ENCODE data around the gene ERMAP.

The ERMAP gene

GRCh38 chr1:42784946-42785693 is 31.8 kb upstream of the ERMAP start, which contains the start of gene TMEM269:
Gene TMEM269, plus strand, starts transcription at chr1:42784991. Its CDS starts 4,903 bp downstream, at chr1:42789894.
- H3K4me2 ChIP-seq, result no peak within 1 kb of the TSS
- no peaks in the 10 kb centered on the region for H3K79me2 ChIP-seq (ENCODE audit: insufficient read depth, low read depth)
- H3K4me3 ChIP-seq (IDR thresholded peaks at IDR 0.05; ENCODE audit: insufficient read depth, low read depth, low read length), result no peak within 1 kb of the TSS
- H3K36me3 ChIP-seq (ENCODE audit: insufficient read depth), result no peaks in the 10 kb centered on the region
- no peaks in the 10 kb centered on the region for H3K27me3 ChIP-seq (ENCODE audit: insufficient read depth, low read depth)
- no peak within 1 kb of the TSS for H3K9ac ChIP-seq
- peaks cover 2% of the 10 kb centered on the region for H3K4me1 ChIP-seq (ENCODE audit: low read depth, poor library complexity, severe bottlenecking)
- H2AFZ ChIP-seq (ENCODE audit: low read depth), result no peak within 1 kb of the TSS
- no peak for TF ChIP-seq CTCF (conservative IDR thresholded peaks at IDR 0.05; ENCODE audit: low read depth, low read length)
- no peaks in the 10 kb centered on the region for H4K20me1 ChIP-seq (ENCODE audit: insufficient read depth)
- no peak within 1 kb of the TSS for H3K27ac ChIP-seq

- no peaks in the 10 kb centered on the region for H4K20me1 ChIP-seq (ENCODE audit: insufficient read depth)
- H3K4me2 ChIP-seq, result no peak overlapping the region
- no peak overlapping the region for H3K27ac ChIP-seq
- no peak overlapping the region for H2AFZ ChIP-seq (ENCODE audit: low read depth)
- no peaks in the 10 kb centered on the region for H3K27me3 ChIP-seq (ENCODE audit: insufficient read depth, low read depth)
- TF ChIP-seq CTCF (conservative IDR thresholded peaks at IDR 0.05; ENCODE audit: low read depth, low read length), result no peak
- H3K4me1 ChIP-seq (ENCODE audit: low read depth, poor library complexity, severe bottlenecking), result no peaks in the 10 kb centered on the region
- no peaks in the 10 kb centered on the region for H3K79me2 ChIP-seq (ENCODE audit: insufficient read depth, low read depth)
- no peak overlapping the region for H3K9ac ChIP-seq
- no peak overlapping the region for H3K4me3 ChIP-seq (IDR thresholded peaks at IDR 0.05; ENCODE audit: insufficient read depth, low read depth, low read length)
- H3K36me3 ChIP-seq (ENCODE audit: insufficient read depth), result no peaks in the 10 kb centered on the region
These were observed 30.8 kb upstream of the ERMAP start for GRCh38 chr1:42786097-42786496.

- Histone ChIP-seq H3K36me3 (ENCODE audit: insufficient read depth) (no peaks in the 10 kb centered on the region), H3K27me3 (ENCODE audit: insufficient read depth, low read depth) (no peaks in the 10 kb centered on the region), H3K27ac (no peak overlapping the region), H4K20me1 (ENCODE audit: insufficient read depth) (no peaks in the 10 kb centered on the region), H3K4me3 (IDR thresholded peaks at IDR 0.05; ENCODE audit: insufficient read depth, low read depth, low read length) (no peak overlapping the region), H3K4me2 (no peak overlapping the region), H3K79me2 (ENCODE audit: insufficient read depth, low read depth) (no peaks in the 10 kb centered on the region), H3K4me1 (ENCODE audit: low read depth, poor library complexity, severe bottlenecking) (no peaks in the 10 kb centered on the region), H3K9ac (no peak overlapping the region), H2AFZ (ENCODE audit: low read depth) (no peak overlapping the region)
- TF ChIP-seq CTCF (conservative IDR thresholded peaks at IDR 0.05; ENCODE audit: low read depth, low read length), result no peak
These were observed 28.9 kb upstream of the ERMAP start for GRCh38 chr1:42788021-42788420.

GRCh38 chr1:42793824-42794223 is 23.1 kb upstream of the ERMAP start:
- no peak for TF ChIP-seq CTCF (conservative IDR thresholded peaks at IDR 0.05; ENCODE audit: low read depth, low read length)
- Histone ChIP-seq H3K79me2 (ENCODE audit: insufficient read depth, low read depth) (no peaks in the 10 kb centered on the region), H3K4me3 (IDR thresholded peaks at IDR 0.05; ENCODE audit: insufficient read depth, low read depth, low read length) (no peak overlapping the region), H3K27me3 (ENCODE audit: insufficient read depth, low read depth) (no peaks in the 10 kb centered on the region), H2AFZ (ENCODE audit: low read depth) (no peak overlapping the region), H3K4me1 (ENCODE audit: low read depth, poor library complexity, severe bottlenecking) (no peaks in the 10 kb centered on the region), H3K4me2 (no peak overlapping the region), H4K20me1 (ENCODE audit: insufficient read depth) (no peaks in the 10 kb centered on the region), H3K27ac (no peak overlapping the region), H3K9ac (no peak overlapping the region), H3K36me3 (ENCODE audit: insufficient read depth) (no peaks in the 10 kb centered on the region)
